ENCODE results near the gene ITPR1. TPM values are rescaled to one million over a fixed set of nuclear protein-coding genes. Genes with fewer than 3 reads are reported as not detected.

Gene ITPR1
- total and polyA plus RNA-seq, 2 experiments from 2014 or later, result 6.8 to 21.0 TPM

GRCh38 chr3:4719046-4719501 lies 225.9 kb downstream of the ITPR1 start:
- DNase-seq (ENCODE audit: low spot score), result no peak
- H3K4me2 ChIP-seq, result no peak overlapping the region
- no peak overlapping the region for H3K4me3 ChIP-seq
- no peaks in the 10 kb centered on the region for H3K36me3 ChIP-seq (ENCODE audit: insufficient read depth)
- Mint-ChIP-seq H3K9me3 (no peaks in the 10 kb centered on the region), H3K4me3 (no peak overlapping the region), H3K27ac (peak overlapping the region; percentile 61; the same call in 1 of the 2 replicates), H3K36me3 (ENCODE audit: low read depth) (no peaks in the 10 kb centered on the region), H3K4me1 (peaks cover 38% of the 10 kb centered on the region), H3K27me3 (ENCODE audit: insufficient read depth, low read depth, poor library complexity) (peaks cover 3% of the 10 kb centered on the region)
- no peaks in the 10 kb centered on the region for H4K20me1 ChIP-seq (replicated peaks; ENCODE audit: insufficient read depth)
- H3K9me2 ChIP-seq (ENCODE audit: insufficient read depth), result no peaks in the 10 kb centered on the region
- H3K27ac ChIP-seq (ENCODE audit: low read depth), result no peak overlapping the region
- H3K27me3 ChIP-seq (ENCODE audit: insufficient read depth), result no peaks in the 10 kb centered on the region
- peaks cover 29% of the 10 kb centered on the region for H3K4me1 ChIP-seq (ENCODE audit: insufficient read depth)
- no peak overlapping the region for H2AFZ ChIP-seq
- no peaks in the 10 kb centered on the region for H3F3A ChIP-seq (replicated peaks; ENCODE audit: low read depth)
- ATAC-seq, result no peak
- TF ChIP-seq, protein P1, sequence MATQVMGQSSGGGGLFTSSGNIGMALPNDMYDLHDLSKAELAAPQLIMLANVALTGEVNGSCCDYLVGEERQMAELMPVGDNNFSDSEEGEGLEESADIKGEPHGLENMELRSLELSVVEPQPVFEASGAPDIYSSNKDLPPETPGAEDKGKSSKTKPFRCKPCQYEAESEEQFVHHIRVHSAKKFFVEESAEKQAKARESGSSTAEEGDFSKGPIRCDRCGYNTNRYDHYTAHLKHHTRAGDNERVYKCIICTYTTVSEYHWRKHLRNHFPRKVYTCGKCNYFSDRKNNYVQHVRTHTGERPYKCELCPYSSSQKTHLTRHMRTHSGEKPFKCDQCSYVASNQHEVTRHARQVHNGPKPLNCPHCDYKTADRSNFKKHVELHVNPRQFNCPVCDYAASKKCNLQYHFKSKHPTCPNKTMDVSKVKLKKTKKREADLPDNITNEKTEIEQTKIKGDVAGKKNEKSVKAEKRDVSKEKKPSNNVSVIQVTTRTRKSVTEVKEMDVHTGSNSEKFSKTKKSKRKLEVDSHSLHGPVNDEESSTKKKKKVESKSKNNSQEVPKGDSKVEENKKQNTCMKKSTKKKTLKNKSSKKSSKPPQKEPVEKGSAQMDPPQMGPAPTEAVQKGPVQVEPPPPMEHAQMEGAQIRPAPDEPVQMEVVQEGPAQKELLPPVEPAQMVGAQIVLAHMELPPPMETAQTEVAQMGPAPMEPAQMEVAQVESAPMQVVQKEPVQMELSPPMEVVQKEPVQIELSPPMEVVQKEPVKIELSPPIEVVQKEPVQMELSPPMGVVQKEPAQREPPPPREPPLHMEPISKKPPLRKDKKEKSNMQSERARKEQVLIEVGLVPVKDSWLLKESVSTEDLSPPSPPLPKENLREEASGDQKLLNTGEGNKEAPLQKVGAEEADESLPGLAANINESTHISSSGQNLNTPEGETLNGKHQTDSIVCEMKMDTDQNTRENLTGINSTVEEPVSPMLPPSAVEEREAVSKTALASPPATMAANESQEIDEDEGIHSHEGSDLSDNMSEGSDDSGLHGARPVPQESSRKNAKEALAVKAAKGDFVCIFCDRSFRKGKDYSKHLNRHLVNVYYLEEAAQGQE (IDR thresholded peaks at IDR 0.05; ENCODE audit: unreplicated experiment), result no peak
- TF ChIP-seq EZH2phosphoT487 (IDR thresholded peaks at IDR 0.05; ENCODE audit: unreplicated experiment) (no peak), CTCF (conservative IDR thresholded peaks at IDR 0.05; ENCODE audit: low read depth in 2 of 2) (no peak), POLR2AphosphoS5 (IDR thresholded peaks at IDR 0.05; ENCODE audit: low read depth) (no peak), ZNF331 (CRISPR knock-in tag; IDR thresholded peaks at IDR 0.05; ENCODE audit: low read depth) (no peak), NANOG (IDR thresholded peaks at IDR 0.05; ENCODE audit: borderline replicate concordance) (no peak), STAT1 (IDR thresholded peaks at IDR 0.05; ENCODE audit: unreplicated experiment) (no peak), CREB1 (CRISPR knock-in tag; IDR thresholded peaks at IDR 0.05; ENCODE audit: low read depth) (no peak), JUNB (IDR thresholded peaks at IDR 0.05; ENCODE audit: unreplicated experiment) (no peak), ZNF114 (CRISPR knock-in tag; IDR thresholded peaks at IDR 0.05) (no peak), EZH2 (IDR thresholded peaks at IDR 0.05; ENCODE audit: low read depth, unreplicated experiment) (no peak), ETS1 (IDR thresholded peaks at IDR 0.05) (no peak)
- TF ChIP-seq, protein P2, sequence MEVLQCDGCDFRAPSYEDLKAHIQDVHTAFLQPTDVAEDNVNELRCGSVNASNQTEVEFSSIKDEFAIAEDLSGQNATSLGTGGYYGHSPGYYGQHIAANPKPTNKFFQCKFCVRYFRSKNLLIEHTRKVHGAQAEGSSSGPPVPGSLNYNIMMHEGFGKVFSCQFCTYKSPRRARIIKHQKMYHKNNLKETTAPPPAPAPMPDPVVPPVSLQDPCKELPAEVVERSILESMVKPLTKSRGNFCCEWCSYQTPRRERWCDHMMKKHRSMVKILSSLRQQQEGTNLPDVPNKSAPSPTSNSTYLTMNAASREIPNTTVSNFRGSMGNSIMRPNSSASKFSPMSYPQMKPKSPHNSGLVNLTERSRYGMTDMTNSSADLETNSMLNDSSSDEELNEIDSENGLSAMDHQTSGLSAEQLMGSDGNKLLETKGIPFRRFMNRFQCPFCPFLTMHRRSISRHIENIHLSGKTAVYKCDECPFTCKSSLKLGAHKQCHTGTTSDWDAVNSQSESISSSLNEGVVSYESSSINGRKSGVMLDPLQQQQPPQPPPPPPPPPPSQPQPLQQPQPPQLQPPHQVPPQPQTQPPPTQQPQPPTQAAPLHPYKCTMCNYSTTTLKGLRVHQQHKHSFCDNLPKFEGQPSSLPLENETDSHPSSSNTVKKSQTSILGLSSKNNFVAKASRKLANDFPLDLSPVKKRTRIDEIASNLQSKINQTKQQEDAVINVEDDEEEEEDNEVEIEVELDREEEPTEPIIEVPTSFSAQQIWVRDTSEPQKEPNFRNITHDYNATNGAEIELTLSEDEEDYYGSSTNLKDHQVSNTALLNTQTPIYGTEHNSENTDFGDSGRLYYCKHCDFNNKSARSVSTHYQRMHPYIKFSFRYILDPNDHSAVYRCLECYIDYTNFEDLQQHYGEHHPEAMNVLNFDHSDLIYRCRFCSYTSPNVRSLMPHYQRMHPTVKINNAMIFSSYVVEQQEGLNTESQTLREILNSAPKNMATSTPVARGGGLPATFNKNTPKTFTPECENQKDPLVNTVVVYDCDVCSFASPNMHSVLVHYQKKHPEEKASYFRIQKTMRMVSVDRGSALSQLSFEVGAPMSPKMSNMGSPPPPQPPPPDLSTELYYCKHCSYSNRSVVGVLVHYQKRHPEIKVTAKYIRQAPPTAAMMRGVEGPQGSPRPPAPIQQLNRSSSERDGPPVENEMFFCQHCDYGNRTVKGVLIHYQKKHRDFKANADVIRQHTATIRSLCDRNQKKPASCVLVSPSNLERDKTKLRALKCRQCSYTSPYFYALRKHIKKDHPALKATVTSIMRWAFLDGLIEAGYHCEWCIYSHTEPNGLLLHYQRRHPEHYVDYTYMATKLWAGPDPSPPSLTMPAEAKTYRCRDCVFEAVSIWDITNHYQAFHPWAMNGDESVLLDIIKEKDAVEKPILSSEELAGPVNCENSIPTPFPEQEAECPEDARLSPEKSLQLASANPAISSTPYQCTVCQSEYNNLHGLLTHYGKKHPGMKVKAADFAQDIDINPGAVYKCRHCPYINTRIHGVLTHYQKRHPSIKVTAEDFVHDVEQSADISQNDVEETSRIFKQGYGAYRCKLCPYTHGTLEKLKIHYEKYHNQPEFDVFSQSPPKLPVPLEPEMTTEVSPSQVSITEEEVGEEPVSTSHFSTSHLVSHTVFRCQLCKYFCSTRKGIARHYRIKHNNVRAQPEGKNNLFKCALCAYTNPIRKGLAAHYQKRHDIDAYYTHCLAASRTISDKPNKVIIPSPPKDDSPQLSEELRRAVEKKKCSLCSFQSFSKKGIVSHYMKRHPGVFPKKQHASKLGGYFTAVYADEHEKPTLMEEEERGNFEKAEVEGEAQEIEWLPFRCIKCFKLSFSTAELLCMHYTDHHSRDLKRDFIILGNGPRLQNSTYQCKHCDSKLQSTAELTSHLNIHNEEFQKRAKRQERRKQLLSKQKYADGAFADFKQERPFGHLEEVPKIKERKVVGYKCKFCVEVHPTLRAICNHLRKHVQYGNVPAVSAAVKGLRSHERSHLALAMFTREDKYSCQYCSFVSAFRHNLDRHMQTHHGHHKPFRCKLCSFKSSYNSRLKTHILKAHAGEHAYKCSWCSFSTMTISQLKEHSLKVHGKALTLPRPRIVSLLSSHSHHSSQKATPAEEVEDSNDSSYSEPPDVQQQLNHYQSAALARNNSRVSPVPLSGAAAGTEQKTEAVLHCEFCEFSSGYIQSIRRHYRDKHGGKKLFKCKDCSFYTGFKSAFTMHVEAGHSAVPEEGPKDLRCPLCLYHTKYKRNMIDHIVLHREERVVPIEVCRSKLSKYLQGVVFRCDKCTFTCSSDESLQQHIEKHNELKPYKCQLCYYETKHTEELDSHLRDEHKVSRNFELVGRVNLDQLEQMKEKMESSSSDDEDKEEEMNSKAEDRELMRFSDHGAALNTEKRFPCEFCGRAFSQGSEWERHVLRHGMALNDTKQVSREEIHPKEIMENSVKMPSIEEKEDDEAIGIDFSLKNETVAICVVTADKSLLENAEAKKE (CRISPR knock-in tag; IDR thresholded peaks at IDR 0.05), result no peak
- no peaks in the 10 kb centered on the region for H3K79me2 ChIP-seq (replicated peaks; ENCODE audit: insufficient read depth)

Measured in GM23338 (cell line).